Retinal pigment epithelial cell (primary cell): ENCODE measurements around the gene ALDH1A1.

ENCODE experiments used
- DNase-seq: peaks from one replicate; pipeline ENCODE4 v3.0.0-alpha.2; 2010; ENCODE audit warnings: low read depth
- H3K4me3 ChIP-seq: 2 replicates; pipeline ENCODE4 v1.5.1; 2011; ENCODE audit warnings: mild to moderate bottlenecking, low read length, control low read depth, moderate library complexity
- CTCF ChIP-seq: conservative IDR thresholded peaks from 2 replicates; pipeline ENCODE4 v1.5.1; 2011; ENCODE audit warnings: low read depth, low read length, control low read depth, inconsistent platforms

The ALDH1A1 gene

GRCh38 chr9:72858089-72858912 lies 94.6 kb downstream of the ALDH1A1 start:
- no peak overlapping the region for H3K4me3 ChIP-seq
- no peak for DNase-seq
- no peak for TF ChIP-seq CTCF

- TF ChIP-seq CTCF, result no peak
Observed at GRCh38 chr9:72857624-72857996, 95.2 kb downstream of the ALDH1A1 start.

GRCh38 chr9:72856972-72857623 lies 95.8 kb downstream of the ALDH1A1 start:
- peak; percentile 56 for DNase-seq
- no peak overlapping the region for H3K4me3 ChIP-seq
- peak; percentile 81 for TF ChIP-seq CTCF

More at GRCh38 chr9:72857624-72857996, 95.2 kb downstream of the ALDH1A1 start:
- no peak for DNase-seq
- no peak overlapping the region for H3K4me3 ChIP-seq

- no peak overlapping the region for H3K4me3 ChIP-seq
- no peak for DNase-seq
- no peak for TF ChIP-seq CTCF
Observed at GRCh38 chr9:72855890-72856523, 96.8 kb downstream of the ALDH1A1 start.

GRCh38 chr9:72855321-72855720 lies 97.5 kb downstream of the ALDH1A1 start:
- H3K4me3 ChIP-seq, result no peak overlapping the region
- TF ChIP-seq CTCF, result no peak
- no peak for DNase-seq
